Measurements from ENCODE around the gene HEXIM2. TPM values are rescaled to one million over a fixed set of nuclear protein-coding genes. Genes with fewer than 3 reads are reported as not detected.

HEXIM2 gene
- total and polyA plus RNA-seq, 2 of the 13 experiments (the other 11 are each of a cell fraction or from before 2014, with no cell fraction given), result 27.1 to 32.4 TPM

DNA sequence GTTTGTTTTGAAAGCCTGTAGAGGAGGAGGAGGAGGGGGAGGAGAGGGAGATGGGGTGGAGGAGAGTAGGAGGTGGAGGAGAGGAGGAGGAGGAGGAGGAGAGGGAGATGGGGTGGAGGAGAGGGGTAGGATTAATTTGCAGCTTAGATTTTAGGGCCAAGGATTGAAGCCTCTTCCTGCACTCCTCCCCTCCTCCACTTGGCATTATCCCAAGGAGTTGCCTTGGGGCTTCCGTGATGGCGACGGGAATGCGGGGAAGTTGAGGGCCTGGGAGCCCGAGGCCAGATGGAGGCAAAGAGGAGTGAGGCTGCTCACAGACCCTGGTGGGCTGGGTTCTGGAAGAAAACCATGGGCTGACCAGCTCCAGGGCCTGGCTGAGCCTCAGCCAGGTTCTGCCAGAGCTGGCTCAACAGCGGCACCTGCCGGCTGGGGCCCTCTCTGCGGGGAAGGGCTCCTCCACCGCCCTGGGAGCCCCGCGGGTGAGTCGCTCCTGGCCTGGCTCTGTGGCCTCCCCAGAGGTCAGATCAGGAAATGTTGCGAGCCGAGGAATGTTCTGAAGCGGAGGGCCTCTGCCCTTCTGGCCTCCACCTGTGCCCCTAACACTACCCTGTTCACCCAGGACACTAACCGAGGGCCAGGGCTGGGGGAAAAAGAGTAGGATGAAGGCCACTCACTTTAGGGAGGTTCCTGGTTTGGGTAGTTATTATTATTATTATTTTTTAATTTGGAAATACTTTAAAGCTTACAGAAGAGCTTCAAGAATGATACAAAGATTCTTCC is 36.1 kb downstream of the HEXIM2 start (continued):
- TF ChIP-seq ZNF564 (CRISPR knock-in tag; IDR thresholded peaks at IDR 0.05) (peak; percentile 81; the same call in 1 of the 2 replicates), SNAPC2 (CRISPR knock-in tag; IDR thresholded peaks at IDR 0.05) (peak; percentile 63; the same call in 1 of the 2 replicates), MTA3 (CRISPR knock-in tag; IDR thresholded peaks at IDR 0.05) (no peak), PLRG1 (conservative IDR thresholded peaks at IDR 0.05) (no peak), CREB1 (IDR thresholded peaks at IDR 0.05) (no peak), CREB1 (CRISPR knock-in tag; IDR thresholded peaks at IDR 0.05) (no peak), ZNF501 (CRISPR knock-in tag; IDR thresholded peaks at IDR 0.05) (peak; percentile 91), ZNF460 (CRISPR knock-in tag; IDR thresholded peaks at IDR 0.05; ENCODE audit: borderline replicate concordance) (peak; percentile 46; the same call in 1 of the 2 replicates), ZNF383 (CRISPR knock-in tag; IDR thresholded peaks at IDR 0.05; ENCODE audit: borderline replicate concordance) (peak; percentile 77; the same call in 1 of the 2 replicates), ZGPAT (CRISPR knock-in tag; IDR thresholded peaks at IDR 0.05) (peak; percentile 91), MATR3 (CRISPR knock-in tag; IDR thresholded peaks at IDR 0.05) (no peak), FOXO1 (CRISPR knock-in tag; IDR thresholded peaks at IDR 0.05) (peak; percentile 81; the same call in 1 of the 2 replicates), PAWR (CRISPR knock-in tag; IDR thresholded peaks at IDR 0.05; ENCODE audit: borderline replicate concordance) (no peak), FOXP1 (IDR thresholded peaks at IDR 0.05) (no peak), FOXP1 (CRISPR knock-in tag; IDR thresholded peaks at IDR 0.05) (no peak), MAFK (conservative IDR thresholded peaks at IDR 0.05 in 1 of 2, IDR thresholded peaks at IDR 0.05 in 1 of 2; ENCODE audit: low read length in 2 of 2) (no peak), XRCC5 (optimal IDR thresholded peaks at IDR 0.05; ENCODE audit: low read length) (peak; percentile 99), ERF (CRISPR knock-in tag; IDR thresholded peaks at IDR 0.05) (peak; percentile 89), ZBTB34 (CRISPR knock-in tag; IDR thresholded peaks at IDR 0.05) (peak; percentile 75; the same call in 1 of the 2 replicates), RFX3 (CRISPR knock-in tag; IDR thresholded peaks at IDR 0.05) (no peak), ZNF724P (CRISPR knock-in tag; IDR thresholded peaks at IDR 0.05; ENCODE audit: borderline replicate concordance) (peak; percentile 76; the same call in 1 of the 2 replicates), CENPX (CRISPR knock-in tag; IDR thresholded peaks at IDR 0.05) (no peak), ZNF337 (CRISPR knock-in tag; IDR thresholded peaks at IDR 0.05; ENCODE audit: borderline replicate concordance, low read depth) (peak; percentile 85; the same call in 1 of the 2 replicates)
- TF ChIP-seq, protein P1, sequence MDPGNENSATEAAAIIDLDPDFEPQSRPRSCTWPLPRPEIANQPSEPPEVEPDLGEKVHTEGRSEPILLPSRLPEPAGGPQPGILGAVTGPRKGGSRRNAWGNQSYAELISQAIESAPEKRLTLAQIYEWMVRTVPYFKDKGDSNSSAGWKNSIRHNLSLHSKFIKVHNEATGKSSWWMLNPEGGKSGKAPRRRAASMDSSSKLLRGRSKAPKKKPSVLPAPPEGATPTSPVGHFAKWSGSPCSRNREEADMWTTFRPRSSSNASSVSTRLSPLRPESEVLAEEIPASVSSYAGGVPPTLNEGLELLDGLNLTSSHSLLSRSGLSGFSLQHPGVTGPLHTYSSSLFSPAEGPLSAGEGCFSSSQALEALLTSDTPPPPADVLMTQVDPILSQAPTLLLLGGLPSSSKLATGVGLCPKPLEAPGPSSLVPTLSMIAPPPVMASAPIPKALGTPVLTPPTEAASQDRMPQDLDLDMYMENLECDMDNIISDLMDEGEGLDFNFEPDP (CRISPR knock-in tag; conservative IDR thresholded peaks at IDR 0.05), result no peak
- TF ChIP-seq, protein P2, sequence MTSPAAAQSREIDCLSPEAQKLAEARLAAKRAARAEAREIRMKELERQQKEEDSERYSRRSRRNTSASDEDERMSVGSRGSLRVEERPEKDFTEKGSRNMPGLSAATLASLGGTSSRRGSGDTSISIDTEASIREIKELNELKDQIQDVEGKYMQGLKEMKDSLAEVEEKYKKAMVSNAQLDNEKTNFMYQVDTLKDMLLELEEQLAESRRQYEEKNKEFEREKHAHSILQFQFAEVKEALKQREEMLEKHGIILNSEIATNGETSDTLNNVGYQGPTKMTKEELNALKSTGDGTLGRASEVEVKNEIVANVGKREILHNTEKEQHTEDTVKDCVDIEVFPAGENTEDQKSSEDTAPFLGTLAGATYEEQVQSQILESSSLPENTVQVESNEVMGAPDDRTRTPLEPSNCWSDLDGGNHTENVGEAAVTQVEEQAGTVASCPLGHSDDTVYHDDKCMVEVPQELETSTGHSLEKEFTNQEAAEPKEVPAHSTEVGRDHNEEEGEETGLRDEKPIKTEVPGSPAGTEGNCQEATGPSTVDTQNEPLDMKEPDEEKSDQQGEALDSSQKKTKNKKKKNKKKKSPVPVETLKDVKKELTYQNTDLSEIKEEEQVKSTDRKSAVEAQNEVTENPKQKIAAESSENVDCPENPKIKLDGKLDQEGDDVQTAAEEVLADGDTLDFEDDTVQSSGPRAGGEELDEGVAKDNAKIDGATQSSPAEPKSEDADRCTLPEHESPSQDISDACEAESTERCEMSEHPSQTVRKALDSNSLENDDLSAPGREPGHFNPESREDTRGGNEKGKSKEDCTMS (CRISPR knock-in tag; conservative IDR thresholded peaks at IDR 0.05), result no peak
